ENCODE measurements around the gene RIT2.

RIT2 gene

DNA sequence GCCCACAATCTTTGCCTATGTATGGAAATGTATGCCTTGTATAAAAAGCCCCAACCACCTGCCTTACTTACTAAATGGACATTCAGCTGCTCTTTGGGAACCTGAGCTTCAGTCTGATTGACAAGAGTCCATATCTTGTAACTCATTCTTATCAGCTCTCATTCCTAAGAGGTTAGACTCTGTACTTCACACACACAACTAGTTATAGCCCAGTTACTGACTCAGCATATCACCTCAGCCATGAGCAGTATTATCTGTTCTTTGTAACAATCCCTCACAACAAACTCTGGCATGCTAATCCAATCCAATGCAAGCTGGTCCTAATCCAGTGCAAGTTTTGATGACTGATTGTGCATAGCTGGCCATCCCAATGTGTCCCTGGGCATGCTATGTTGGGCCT lies 250.6 kb downstream of the RIT2 start:
- TF ChIP-seq, protein P1, sequence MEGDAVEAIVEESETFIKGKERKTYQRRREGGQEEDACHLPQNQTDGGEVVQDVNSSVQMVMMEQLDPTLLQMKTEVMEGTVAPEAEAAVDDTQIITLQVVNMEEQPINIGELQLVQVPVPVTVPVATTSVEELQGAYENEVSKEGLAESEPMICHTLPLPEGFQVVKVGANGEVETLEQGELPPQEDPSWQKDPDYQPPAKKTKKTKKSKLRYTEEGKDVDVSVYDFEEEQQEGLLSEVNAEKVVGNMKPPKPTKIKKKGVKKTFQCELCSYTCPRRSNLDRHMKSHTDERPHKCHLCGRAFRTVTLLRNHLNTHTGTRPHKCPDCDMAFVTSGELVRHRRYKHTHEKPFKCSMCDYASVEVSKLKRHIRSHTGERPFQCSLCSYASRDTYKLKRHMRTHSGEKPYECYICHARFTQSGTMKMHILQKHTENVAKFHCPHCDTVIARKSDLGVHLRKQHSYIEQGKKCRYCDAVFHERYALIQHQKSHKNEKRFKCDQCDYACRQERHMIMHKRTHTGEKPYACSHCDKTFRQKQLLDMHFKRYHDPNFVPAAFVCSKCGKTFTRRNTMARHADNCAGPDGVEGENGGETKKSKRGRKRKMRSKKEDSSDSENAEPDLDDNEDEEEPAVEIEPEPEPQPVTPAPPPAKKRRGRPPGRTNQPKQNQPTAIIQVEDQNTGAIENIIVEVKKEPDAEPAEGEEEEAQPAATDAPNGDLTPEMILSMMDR (conservative IDR thresholded peaks at IDR 0.05; ENCODE audit: low read length) = no peak
- H3K4me3 ChIP-seq (ENCODE audit: low read length) = no peak overlapping the region
- no peak for DNase-seq (ENCODE audit: low read depth)

DNA sequence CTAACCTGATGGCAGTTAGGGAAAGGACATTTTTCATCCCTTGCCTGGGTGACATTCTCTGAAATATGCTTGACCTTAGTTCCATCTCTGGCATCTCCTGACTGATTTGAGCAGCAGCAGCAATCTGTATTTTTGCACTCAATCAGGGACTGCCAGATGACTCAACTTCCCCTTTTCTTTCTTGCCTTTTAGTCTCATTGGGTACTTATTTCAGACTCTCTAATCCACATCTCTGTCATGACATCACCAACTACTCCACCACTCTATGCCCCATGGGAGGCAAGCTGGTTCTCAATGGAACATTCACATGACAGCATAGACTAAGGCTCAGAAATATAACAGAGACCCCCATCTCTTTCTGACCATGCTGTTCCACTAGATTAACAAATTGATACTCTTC lies 254.2 kb downstream of the RIT2 start:
- no peak for DNase-seq (ENCODE audit: low read depth)
- no peak overlapping the region for H3K4me3 ChIP-seq (ENCODE audit: low read length)
- TF ChIP-seq, protein P1 (conservative IDR thresholded peaks at IDR 0.05; ENCODE audit: low read length) = no peak

DNA sequence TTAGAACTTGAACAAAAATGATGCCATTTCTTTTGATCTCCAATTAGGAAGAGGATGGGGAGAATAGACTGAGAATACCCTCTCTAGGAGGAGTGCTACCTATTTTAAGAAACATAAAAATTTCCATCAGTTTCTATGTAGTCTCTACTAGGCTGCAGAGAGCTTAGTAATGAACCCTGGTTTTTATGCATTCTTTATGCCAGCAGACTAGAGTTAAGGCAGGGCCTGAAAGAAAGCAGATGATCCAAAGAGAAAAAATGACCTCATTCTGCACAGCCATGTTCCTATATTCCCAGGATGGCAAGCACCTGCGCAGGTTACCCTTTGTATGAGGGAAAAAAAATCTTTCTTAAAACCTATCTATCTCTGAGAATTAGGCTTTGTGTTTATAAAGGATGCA lies 254.9 kb downstream of the RIT2 start:
- no peak overlapping the region for H3K4me3 ChIP-seq (ENCODE audit: low read length)
- DNase-seq (ENCODE audit: low read depth) = no peak
- TF ChIP-seq, protein P1 (conservative IDR thresholded peaks at IDR 0.05; ENCODE audit: low read length) = no peak

DNA sequence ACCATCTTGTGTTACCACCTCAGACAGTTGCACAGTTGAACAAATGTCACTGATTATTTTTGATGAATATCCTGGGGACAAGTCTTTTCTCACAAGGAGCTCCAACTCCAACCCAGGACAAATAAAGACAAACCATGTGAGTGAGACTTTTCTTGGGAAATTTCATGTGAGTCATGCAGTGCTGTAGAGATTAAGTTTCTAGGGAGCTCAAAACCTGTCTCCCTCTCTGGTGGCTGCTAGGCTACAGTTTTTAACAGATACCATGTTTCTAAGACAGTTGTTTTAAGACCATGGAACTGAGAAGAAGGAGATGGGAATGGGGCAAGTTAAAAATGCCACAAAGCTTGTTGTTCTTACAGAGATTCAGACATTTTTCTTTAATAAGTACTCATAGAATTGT lies 255.5 kb downstream of the RIT2 start:
- H3K4me3 ChIP-seq (ENCODE audit: low read length) = no peak overlapping the region
- TF ChIP-seq, protein P1 (conservative IDR thresholded peaks at IDR 0.05; ENCODE audit: low read length) = no peak
- DNase-seq (ENCODE audit: low read depth) = no peak

DNA sequence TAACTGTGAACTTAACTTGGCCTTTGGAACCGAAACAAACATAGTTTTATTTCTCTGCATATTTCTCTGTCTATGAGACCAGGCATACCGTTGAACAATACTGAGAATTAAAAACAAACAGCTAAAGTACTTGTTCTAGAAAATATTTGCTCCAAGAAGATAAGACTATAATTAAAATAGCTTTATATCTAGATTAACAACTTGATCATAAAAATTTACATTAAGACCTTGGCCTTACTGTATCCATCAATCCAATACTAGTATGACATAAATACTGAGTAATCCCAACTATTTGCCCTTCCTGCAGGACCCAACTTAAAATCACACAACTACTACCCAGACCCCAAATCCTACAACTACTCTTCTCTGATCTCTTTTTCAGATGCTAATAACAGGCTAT lies 260.9 kb downstream of the RIT2 start:
- no peak for DNase-seq (ENCODE audit: low read depth)
- TF ChIP-seq, protein P1 (conservative IDR thresholded peaks at IDR 0.05; ENCODE audit: low read length) = no peak
- no peak overlapping the region for H3K4me3 ChIP-seq (ENCODE audit: low read length)

DNA sequence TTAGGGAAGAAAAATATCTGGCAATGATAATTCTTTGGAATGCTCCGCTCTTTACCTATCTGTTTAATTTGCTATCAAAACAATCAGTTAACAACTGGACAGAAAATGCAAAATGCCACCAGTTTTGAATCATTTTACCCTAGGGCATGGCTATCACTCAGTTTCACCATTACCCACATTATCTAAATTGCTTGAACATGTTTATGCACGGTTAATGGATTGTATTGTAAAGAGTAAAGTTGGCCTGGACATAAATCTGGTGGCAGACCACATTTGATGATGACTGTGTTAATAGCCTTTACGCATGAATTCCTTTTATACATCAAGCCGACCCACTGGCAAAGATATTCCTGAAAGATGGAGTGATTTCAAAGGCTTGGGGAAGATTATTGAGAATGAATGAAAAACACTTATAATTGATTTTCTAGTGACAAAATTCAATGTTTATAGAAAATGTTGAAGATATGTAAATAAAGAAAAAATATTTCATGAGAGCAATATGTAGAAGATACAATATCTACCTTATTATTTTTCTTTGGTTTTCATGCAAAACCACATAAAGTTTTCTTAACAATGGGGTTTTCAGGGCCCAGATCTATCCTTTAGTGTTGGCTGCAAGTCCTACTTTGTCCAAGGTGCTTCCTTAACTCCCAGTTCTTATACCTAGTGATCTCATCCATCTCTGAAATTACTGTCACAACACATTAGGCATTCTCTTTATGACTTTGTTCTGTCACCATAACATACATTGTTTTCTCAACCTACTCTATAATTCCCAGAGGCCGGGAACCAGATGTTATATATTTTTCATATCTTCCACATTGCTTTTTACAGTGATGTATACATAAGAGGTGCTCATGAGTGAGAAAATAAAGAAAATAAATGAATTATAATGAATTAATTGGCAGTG lies 265.1 kb downstream of the RIT2 start:
- TF ChIP-seq, protein P1 (conservative IDR thresholded peaks at IDR 0.05; ENCODE audit: low read length) = no peak
- no peak for DNase-seq (ENCODE audit: low read depth)
- no peak overlapping the region for H3K4me3 ChIP-seq (ENCODE audit: low read length)

DNA sequence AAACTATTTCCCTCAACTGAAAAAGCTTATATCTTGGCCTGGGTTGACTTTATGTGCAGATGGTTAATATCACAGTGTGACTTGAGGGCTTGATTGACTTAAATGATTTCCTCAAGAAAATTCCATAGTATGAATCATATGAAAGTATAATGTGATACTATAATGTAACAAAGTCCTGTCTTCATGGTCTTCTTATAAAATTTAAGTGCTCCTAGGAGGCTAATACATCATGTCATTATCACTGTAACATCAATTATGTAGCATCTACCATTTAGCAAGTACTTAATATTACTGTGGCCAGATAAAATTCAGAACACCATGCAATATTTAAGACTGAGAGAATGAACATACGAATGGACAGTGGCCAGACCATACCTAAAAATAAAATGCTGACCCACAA lies 276.1 kb downstream of the RIT2 start:
- no peak for DNase-seq (ENCODE audit: low read depth)
- TF ChIP-seq, protein P1 (conservative IDR thresholded peaks at IDR 0.05; ENCODE audit: low read length) = no peak
- no peak overlapping the region for H3K4me3 ChIP-seq (ENCODE audit: low read length)

All from AG10803 (cell line).